ENCODE results near the gene TSEN54. TPM values are rescaled to one million over a fixed set of nuclear protein-coding genes. Genes with fewer than 3 reads are reported as not detected.

Gene TSEN54
- total RNA-seq (2022) (71.3 and 74.5 TPM in 2 replicates), Bru-seq, nascent RNA (percentile 71 among the genes with signal in this experiment), BruChase-seq, experiment 1, labeled RNA remaining after a 2-hour chase (percentile 79 among the genes with signal in this experiment), BruChase-seq, experiment 2, labeled RNA remaining after a 6-hour chase (percentile 86 among the genes with signal in this experiment)
- long read RNA-seq, transcript TSEN54-201 (11 exons, 1,944 nt), result major isoform, 122 of 245 reads
- long read RNA-seq, partial matches to known transcripts, result 41 of 245 reads
- long read RNA-seq, other reads (novel, unspliced or antisense), result 82 of 245 reads

DNA sequence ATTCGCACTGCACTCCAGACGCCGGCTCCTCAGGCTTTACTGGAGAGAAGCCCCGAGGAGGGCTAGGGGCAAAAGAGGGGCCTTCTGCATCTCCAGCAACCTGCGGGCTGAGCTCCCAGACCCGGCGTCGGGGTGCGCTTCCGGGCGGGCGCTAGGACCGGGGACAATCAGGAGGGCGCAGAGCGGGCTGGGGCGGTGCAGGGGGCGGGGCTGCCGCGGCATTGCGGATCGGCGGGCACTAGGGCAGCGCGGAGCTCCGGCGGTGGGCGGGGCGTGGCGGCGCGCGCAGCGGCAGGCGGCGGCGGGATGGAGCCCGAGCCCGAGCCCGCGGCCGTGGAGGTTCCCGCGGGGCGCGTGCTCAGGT is at the start of gene TSEN54:
TSEN54 (plus strand) TSS at position 274 of the 364 bp plus-strand sequence; CDS start at position 307, 33 bp downstream.
- Mint-ChIP-seq H3K9me3 (ENCODE audit: unreplicated experiment) (no peaks in the 10 kb centered on the region), H3K36me3 (ENCODE audit: insufficient read depth, unreplicated experiment) (peaks cover 60% of the 10 kb centered on the region), H3K27ac (ENCODE audit: unreplicated experiment) (peak within 1 kb of the TSS; percentile 50), H3K4me1 (ENCODE audit: low read depth, unreplicated experiment) (peaks cover 12% of the 10 kb centered on the region), H3K4me3 (ENCODE audit: unreplicated experiment) (peak within 1 kb of the TSS; percentile 94), H3K27me3 (ENCODE audit: insufficient read depth, unreplicated experiment) (no peaks in the 10 kb centered on the region)
- TF ChIP-seq CTCF (IDR thresholded peaks at IDR 0.05; ENCODE audit: insufficient read depth in 1 of 2, low read depth in 1 of 2, low read length in 1 of 2, severe bottlenecking in 1 of 2, unreplicated experiment in 1 of 2), result no peak
- Histone ChIP-seq H3K9me3 (no peaks in the 10 kb centered on the region), H3K4me3 (ENCODE audit: low read depth, low read length) (peak within 1 kb of the TSS; percentile 93), H3K4me1 (peaks cover 15% of the 10 kb centered on the region; the same call in 1 of the 2 replicates), H3K36me3 (ENCODE audit: control insufficient read depth, insufficient read depth, low read length) (peaks cover 3% of the 10 kb centered on the region; the same call in 1 of the 2 replicates), H3K27me3 (replicated peaks; ENCODE audit: control insufficient read depth, insufficient read depth, low read length) (no peaks in the 10 kb centered on the region)
- BruUV-seq (replicated peaks), result no TSS peak
- peak; percentile 95 to 97 for DNase-seq
- intact Hi-C loops (cut with micrococcal nuclease; ENCODE audit: unreplicated experiment), result loop anchor here (1.0 to 5.0 kb wide), 2 partner anchors 9 to 36 kb away; partner anchors contain the start of gene LLGL2
- POLR2A ChIA-PET, result interaction anchor here (0.8 to 1.7 kb wide), 9 partner anchors 9 to 255 kb away, joined by 3 to 26 read pairs (median 4); partner anchors contain the start of genes GGA3, GRB2, LLGL2 and MRPS7
- CTCF ChIA-PET, result interaction anchor here (0.6 to 2.1 kb wide), 23 partner anchors 9 to 801 kb away, joined by 3 to 52 read pairs (median 6); partner anchors contain the start of genes GRB2, LLGL2, MIF4GD and SLC25A19

DNA sequence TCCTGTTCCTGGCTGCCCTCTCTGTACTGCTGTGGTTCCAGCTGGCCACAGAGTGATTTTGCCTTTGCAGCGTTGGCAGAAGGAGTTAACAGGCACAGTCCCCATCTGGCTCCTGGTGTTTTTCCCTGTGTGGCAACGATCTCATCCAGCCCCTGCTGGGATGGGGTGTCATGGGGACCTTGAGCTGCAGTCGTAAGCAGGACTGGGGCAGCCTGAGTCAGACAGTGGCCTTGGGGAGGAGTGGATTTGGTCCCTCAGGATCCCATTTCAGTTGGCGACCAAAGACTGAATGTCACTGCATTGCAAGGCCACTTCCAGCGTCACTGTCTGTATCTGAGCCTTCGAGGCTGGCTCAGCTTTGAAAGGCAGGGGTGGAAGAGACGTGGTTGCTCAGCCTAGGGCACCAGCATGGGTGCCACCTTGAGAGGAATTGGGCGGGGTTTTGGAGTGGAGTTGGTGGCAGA is 48.0 kb upstream of the TSEN54 start:
- ChIA-PET CTCF (no interaction called here), POLR2A (interaction anchor here (1.1 kb wide), 1 partner anchor 38 kb away, joined by 3 read pairs; no protein-coding TSS in a partner anchor)
- BruUV-seq (replicated peaks), result no TSS peak
- H3K4me1 ChIP-seq, result 0 out of 2 replicates have a peak, but pooled peaks cover 1% of the 10 kb centered on the region
- H3K27me3 ChIP-seq (replicated peaks; ENCODE audit: control insufficient read depth, insufficient read depth, low read length), result no peaks in the 10 kb centered on the region
- Mint-ChIP-seq H3K36me3 (ENCODE audit: insufficient read depth, unreplicated experiment) (peaks cover 28% of the 10 kb centered on the region), H3K9me3 (ENCODE audit: unreplicated experiment) (no peaks in the 10 kb centered on the region), H3K27ac (ENCODE audit: unreplicated experiment) (no peak overlapping the region), H3K27me3 (ENCODE audit: insufficient read depth, unreplicated experiment) (no peaks in the 10 kb centered on the region), H3K4me3 (ENCODE audit: unreplicated experiment) (no peak overlapping the region), H3K4me1 (ENCODE audit: low read depth, unreplicated experiment) (no peaks in the 10 kb centered on the region)
- peaks cover 7% of the 10 kb centered on the region for H3K9me3 ChIP-seq
- no peak for TF ChIP-seq CTCF (IDR thresholded peaks at IDR 0.05; ENCODE audit: insufficient read depth in 1 of 2, low read depth in 1 of 2, low read length in 1 of 2, severe bottlenecking in 1 of 2, unreplicated experiment in 1 of 2)
- H3K36me3 ChIP-seq (ENCODE audit: control insufficient read depth, insufficient read depth, low read length), result no peaks in the 10 kb centered on the region
- no peak overlapping the region for H3K4me3 ChIP-seq (ENCODE audit: low read depth, low read length)
- intact Hi-C loops (cut with micrococcal nuclease; ENCODE audit: unreplicated experiment), result no loop called here
- no peak for DNase-seq

DNA sequence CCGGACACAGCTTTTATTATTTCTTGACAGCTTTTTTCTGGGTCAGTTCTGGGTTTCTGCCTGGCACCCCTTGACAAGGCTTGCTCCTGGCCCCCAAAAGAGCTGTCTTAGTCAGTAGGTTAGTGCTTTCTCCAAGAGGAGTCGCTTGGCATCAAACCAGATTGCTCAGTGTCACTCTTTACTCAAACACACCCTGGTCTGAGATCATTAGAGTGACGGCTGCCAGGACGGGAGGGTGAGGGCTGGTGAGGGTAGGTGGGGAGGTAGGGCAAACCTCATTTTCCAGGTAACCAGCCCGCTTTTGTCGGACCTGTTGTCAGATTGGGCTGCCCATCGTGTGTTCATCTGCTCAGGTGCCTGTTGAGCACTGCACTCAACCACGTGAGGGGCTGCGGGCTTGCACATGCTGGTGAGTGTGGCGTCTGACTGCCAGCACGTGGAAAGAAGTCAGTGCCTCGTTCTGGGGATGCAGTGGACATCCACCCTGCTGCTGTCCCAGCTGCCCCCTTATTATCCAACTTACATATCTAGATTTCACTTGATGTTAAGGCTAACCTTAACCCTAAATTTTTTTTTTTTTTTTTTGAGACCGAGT is 47.5 kb upstream of the TSEN54 start:
- no peaks in the 10 kb centered on the region for H3K27me3 Mint-ChIP-seq (ENCODE audit: insufficient read depth, unreplicated experiment)
- no peak overlapping the region for H3K27ac Mint-ChIP-seq (ENCODE audit: unreplicated experiment)
- peaks cover 22% of the 10 kb centered on the region for H3K36me3 Mint-ChIP-seq (ENCODE audit: insufficient read depth, unreplicated experiment)
- Histone ChIP-seq H3K4me1 (no peaks in the 10 kb centered on the region), H3K9me3 (peaks cover 7% of the 10 kb centered on the region), H3K4me3 (ENCODE audit: low read depth, low read length) (no peak overlapping the region), H3K27me3 (replicated peaks; ENCODE audit: control insufficient read depth, insufficient read depth, low read length) (no peaks in the 10 kb centered on the region), H3K36me3 (ENCODE audit: control insufficient read depth, insufficient read depth, low read length) (no peaks in the 10 kb centered on the region)
- no peak for TF ChIP-seq CTCF (IDR thresholded peaks at IDR 0.05; ENCODE audit: insufficient read depth in 1 of 2, low read depth in 1 of 2, low read length in 1 of 2, severe bottlenecking in 1 of 2, unreplicated experiment in 1 of 2)
- DNase-seq, result no peak
- H3K9me3 Mint-ChIP-seq (ENCODE audit: unreplicated experiment), result no peaks in the 10 kb centered on the region
- ChIA-PET POLR2A (interaction anchor here (1.1 kb wide), 1 partner anchor 39 kb away, joined by 3 read pairs; no protein-coding TSS in a partner anchor), CTCF (no interaction called here)
- no TSS peak for BruUV-seq (replicated peaks)
- intact Hi-C loops (cut with micrococcal nuclease; ENCODE audit: unreplicated experiment), result no loop called here
- no peaks in the 10 kb centered on the region for H3K4me1 Mint-ChIP-seq (ENCODE audit: low read depth, unreplicated experiment)
- no peak overlapping the region for H3K4me3 Mint-ChIP-seq (ENCODE audit: unreplicated experiment)

Measured in Caco-2 (cell line).